Measurements from ENCODE around the gene SEMA3A.

The SEMA3A gene

DNA sequence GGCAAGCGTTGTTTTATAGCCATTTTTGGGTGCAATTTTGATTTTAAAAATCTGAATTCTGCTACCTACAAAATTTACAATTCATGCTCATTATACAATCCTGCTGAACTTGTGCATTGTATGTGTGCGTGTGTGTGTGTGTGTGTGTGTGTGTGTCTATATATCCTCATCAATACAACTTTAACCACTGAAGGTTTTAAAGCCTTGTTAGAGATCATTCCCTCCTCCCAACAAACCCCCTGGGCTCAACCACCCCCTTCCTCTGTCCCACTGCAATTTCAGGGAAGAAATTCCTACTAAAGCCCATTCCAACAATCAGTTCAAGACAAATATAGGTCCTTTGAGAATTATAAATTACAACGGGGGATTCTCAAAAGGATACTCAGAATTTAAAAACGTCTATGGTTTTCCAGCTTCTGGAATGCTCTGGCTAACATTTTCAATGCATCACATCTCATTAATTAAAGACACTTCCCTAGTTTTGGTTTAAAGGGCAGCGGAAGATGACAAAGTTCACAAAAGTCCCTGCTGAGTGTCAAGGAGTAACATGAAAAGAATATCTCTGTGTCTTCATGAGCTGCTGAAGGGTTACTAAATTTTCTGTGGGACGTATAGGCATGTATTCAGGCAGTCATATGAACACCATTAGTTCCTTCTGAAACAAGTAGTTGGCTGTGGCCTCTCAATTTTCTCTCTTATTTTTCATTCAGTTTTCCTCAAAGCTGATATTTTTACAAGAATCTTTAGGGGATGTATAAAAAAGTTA is 889 bp upstream of the SEMA3A start:
- peak in 1 of 5 experiments; percentile 6 for DNase-seq

DNA sequence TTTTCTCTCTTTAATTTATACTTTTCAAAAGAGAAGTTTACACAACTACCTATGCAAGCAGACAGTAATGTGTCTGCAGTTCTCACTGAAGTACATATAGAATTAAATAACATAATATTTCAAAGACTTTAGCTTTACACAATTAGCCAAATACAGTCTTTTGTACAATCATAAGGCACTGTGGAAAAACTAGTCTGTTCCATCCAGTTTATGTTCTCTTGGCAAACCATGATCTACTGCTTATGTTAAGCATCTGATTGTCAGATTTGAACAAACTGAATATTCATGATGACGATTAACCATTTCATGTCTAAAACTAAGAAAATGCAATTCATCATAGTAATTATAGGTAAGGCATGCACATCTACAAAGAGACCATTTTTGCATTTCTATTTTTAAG is 842 bp downstream of the SEMA3A start:
- no peak for DNase-seq

DNA sequence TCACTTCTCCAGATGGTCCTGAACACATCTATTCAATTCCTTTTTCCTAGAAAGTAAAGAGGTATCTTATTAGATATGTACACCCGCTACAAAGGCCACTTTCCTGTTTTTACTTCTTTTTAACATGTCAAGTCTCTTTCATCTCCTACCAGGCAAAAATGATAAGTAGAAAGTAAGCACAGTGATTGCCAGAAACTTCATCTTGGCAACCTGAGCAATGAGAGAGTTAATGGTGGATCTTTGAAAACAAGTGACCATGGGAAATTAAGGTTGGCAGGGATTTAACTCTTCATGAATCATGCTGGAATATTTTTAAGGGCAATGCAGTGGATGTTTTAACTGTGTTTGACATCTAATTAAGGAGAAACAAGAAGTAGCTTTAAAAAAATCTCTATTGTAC is 2.7 kb downstream of the SEMA3A start:
- DNase-seq, result no peak

DNA sequence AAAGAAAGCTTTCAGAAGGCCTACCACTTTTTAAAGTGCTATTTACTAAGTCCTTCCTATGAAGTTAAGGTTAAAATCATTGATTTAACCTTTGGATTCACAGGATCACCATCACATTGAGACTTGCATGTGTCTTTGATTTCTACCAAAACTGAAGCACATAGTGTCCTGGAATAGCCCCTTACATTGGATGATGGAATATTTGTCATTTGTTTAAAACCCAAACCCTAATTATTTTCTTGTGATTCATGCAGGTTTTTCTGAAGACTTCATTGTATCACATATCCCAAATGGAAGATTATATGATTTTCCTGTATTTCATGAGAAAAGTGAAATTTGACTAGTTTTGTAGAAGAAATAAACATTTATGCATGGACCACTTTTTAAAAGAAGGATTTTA is 3.3 kb downstream of the SEMA3A start:
- no peak for DNase-seq

DNA sequence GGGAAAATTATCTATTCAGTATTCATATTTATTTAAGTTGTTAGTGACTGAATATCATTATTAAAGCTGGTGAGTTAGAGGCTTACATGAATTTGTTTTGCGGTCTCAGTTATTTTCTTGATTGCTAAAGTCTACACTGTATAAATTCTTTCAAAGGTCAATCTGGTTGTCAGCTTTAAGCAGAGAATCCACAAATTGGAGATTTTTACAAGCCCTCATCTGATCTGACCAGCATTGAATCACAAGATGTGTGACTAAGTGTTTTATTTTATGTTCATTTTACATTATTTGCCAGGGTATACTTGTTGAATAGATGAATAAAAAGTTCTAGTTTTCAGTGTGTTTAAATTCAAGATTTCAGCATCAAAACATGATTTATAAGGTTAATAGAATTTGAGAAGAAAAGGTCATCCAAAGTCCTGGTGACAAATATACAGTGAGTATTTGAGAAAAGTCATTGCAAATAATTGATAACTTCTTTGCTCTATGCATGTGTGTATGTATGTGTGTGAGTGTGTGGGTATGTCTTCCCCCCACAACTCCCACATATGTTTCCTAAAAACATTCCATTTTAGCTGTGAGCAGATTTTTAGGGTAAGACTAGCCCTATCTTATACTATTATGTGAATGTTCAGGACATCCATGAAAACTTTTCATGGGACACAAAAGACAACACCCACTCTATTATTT is 4.4 kb downstream of the SEMA3A start:
- DNase-seq, result no peak

DNA sequence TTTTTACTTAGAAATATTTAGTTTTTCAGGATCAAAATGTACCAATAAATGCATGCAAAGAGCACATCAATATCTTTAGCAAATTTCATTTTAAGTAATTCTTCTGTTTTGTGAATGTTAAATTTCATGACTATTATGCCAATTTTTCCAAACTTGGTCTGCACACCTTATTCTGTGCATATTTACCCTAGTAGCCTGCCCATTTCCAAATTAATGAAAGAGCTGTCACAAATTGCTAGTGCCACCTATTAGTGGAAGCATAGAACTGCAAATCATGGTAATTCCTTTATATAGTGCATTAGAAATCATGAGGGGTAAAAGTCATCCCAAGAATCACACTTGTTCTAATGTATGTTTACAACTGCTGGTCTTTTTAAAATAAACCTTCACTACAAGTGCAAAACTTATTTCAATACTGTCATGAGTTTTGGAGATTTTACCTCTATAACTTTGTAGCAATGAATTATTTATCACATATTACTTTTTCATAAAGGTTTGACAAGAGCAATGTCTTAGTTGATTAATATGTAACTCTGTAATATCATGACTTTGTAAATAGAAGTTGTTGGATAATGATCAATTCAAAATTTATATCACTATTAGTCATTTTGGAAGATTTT is 5.7 kb downstream of the SEMA3A start:
- DNase-seq, result no peak

DNA sequence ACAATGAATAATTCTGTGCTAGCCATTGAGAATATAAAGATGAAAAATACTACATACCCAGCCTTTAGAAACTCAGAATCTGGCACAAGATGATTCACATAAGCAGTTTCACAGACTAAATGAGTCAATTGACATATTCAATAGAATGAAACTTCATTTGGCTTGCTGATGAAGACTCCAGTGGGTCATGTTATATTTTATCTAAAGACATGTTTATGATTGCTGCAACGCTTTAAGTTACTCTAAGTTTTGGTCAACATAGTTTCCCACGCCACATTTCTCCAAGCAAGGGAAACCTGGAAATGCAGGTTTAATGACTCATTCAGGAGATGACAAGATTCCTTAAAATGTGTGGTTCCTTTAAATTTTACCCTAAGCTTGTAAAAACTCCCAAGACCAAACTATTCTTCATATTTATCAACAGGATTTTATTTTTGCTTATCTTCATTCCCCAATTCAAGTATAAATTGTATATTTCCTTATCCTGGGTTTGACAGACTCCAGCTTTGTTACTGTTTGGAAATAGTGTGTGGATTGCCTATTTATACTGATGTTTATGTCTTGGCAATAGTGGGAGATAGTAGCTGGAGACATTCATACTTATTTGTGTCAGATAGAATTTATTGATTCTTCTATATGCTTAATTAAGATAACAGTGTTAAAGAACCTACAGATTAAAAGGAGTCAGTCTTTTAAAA is 6.6 kb downstream of the SEMA3A start:
- peak in 1 of 5 experiments; percentile 10 for DNase-seq

DNA sequence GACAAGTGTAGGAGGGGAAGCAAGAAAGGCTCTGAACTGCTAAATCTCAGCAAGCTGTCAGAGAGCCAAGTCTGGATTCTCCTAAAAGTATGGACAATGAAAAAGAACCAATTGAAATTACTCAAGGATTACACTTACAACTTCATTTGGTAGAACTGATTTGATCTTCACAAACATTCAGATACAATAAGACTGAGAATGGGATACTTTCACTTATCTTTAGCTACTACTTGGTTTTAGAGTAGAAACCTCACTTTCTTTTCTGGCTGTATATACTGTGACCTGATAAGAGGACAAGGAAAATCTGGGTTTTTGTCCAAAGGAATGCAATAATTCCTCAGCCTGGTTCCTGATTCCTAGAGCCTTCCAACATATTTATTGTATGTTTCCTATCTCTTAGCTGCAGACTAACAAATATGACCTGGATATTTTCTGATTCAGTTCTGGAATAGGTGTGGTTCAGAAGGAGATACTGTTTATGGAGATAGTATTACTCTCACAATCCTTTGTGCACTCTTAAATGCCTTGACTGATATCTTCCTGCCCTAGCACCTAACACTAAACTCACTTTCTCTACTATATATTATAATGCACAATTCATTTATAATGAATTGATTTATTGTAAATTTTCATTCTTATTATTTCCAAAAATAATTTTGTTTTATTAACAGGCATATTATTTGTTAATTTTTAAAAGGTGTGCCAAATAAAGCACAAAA is 7.3 kb downstream of the SEMA3A start:
- DNase-seq, result no peak

DNA sequence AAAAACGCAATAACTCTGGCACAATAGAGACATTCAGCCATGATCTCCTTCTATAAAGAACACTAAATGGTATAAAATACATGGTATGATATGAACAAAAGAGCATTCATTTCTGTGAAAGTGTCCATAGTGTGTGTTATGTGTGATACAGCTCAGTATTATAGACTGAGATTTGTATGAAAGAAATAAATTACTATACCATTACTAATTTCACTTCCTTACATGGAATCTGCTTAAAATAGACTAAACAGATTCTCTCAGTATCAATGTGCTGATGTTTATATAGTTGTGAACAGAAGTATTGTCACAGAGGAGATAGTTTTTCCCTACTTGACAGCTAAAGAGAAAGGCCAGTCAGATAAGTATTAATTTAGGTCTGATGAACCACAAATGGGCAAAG is 10.8 kb downstream of the SEMA3A start:
- DNase-seq, result no peak

DNA sequence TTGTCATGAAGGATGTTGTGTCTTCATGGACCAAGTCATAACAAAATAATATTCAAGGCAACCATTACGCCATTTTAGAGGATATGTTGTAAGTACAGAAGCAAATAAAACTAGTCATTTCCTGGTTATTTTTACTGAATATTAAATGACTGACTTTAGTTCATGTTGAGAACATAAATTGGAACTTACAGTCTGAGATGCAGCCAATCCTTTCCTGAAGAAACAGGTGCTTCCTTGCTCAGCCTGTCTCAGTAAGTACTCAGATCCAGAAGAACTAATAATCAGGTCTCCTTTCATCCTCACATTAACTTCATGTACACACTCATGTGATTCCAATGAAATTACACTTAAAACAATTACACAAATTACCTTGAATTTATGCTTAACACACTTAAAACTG is 12.3 kb downstream of the SEMA3A start:
- no peak for DNase-seq

DNA sequence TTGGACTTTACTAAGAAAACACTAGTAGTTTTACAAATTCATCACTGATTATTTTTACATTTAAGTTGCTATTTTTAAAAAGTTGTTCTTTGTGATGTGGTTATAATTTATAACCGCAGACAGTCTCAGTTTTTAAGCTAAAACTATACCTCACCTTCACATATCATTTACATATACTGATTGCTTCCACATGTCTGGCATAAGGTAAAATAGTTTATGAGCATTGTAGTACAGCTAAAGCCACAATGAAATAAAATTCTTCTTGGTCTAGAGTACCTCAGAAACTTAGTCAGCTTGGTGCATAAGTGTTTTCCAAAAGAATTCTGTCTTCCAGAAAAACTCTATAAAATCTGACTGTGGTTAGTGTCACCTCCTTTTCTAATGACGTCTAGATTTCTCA is 13.0 kb downstream of the SEMA3A start:
- DNase-seq, result no peak

DNA sequence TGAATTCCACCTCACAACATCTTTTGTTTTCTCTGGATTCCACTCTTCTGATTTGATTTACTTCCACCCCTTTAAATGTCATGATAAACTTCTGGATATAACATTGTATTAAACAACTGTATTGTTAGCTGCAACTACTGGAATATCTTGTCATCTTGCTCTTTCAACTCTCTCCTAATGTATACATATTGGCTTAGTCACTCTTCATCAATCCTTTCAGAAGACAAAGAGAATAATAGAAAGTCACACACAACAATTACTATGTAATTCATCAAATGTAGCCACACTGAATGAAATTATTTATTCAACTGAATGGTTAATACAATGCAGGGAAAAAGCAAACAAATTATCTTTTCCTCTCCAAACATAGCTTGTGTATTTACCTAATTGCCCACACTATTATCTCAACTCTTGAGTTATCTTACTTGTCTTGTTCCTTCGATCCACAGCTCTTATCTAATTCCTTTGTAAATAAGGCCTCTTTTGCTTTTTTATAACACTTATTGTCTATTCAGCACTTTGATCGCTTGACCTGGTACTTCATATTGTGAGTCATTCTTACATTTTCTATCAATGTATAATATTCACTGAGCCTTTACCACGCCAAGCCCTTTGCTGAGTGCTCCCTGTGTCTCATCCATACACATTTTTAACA is 16.7 kb downstream of the SEMA3A start:
- DNase-seq, result no peak

DNA sequence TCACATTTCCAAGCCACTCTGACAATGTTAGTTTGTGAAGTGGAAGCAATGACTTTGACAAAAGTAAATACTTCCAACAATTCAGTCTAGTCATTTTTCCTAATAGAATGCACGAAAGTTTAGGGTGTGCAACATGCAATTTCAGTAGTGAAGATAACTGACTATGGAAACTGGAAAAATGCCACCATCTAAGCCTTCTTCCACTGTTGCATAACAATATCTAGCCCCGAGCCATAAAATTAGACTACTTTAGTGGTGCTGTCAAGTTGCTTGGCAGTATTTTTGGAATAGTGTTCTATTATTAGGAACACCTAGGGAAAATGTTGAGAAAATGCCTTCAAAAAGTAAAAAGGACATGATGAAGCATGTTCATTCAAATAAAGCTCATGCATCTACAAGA is 17.9 kb downstream of the SEMA3A start:
- no peak for DNase-seq

DNA sequence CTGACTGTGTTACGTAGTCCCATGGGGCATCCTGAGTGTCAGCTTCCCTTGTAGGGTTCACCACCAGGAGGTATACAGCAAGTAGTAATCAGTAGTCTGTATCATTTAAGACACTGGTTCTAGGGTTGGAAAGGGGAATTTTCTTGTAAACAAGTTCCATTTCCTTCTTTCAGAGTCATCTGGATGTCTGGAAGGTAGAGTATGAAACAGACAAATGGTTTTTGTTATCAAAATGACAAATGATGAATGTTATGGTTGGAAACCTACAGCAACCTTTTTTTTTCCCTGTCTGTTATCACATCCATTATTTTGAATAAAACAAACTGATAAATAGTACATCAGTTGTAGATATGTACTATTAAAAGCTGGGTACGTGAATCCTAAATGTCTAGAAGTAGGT is 19.1 kb downstream of the SEMA3A start:
- no peak for DNase-seq

DNA sequence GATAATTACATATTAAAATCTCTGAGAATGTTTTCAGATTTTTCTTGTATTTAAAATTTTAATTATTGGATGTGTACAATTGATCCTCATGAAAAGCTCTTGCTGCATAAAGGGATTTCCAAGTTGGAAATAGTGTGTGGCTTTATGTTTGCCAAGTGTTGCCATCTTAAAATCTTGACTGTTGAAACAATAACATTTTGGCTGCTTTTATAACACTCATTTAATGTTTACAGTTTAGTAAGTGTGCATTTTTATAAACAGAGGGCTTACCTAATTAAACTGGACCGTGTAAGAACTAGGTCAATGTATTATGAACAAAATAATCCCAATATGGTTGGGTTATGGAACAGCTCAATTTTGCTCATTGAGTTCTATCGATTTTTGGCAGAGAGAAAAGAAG is 23.9 kb downstream of the SEMA3A start:
- DNase-seq, result no peak

DNA sequence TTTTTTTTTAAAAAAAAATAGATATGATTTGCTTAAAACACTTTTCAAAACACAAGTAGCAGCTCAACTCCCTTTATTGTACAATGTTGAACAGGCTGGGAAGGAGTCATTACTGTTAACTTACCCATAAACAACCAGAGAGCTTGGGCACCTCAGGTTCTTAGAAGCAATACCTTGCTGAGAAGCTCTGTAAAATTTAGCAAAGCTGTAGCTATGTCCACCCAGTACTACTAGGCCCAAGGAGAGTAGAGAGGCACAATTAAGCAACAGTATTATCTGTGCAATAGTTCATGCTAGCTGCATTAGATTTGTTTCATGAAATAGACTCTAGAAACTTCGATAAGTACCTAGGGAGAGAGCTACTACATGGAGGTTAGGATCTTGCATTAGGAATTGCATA is 32.0 kb downstream of the SEMA3A start:
- DNase-seq, result no peak

DNA sequence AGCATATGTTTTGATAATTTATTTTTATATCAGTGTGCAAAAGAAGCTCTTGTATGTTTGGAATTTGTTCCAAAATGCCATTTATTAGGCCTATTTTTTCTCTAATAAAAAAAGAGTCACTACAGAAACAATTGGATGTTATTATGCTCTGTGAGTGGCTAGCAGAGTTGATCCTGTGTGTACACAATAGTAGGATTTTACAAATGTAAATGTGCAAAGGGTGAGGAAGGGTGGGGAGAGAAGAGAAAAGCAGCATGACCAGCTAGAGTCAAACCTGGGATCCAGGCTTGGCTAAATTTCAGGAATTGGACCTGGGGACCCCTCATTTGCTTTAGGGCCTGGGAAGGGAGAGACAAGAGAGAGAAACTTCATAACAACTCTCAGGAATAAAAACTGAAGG is 32.5 kb downstream of the SEMA3A start:
- no peak for DNase-seq

DNA sequence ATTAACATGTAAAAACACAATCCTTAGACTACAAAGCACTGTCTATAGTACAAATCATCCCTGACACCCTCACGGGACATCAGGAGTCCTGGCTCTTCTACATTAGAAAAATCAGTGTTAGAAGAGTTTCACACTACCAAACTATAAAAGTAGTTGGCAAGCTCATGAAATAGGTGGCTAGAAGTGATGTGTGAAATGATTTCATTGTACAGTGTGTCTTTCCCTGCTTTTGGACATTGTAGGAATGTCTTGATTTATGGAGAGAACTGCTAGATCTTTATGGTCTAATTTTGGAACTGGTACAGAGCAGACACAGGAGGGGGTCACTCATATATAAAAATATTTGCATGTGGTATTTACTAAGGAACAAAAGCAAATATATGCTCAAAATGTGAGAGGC is 33.2 kb downstream of the SEMA3A start:
- DNase-seq, result no peak

DNA sequence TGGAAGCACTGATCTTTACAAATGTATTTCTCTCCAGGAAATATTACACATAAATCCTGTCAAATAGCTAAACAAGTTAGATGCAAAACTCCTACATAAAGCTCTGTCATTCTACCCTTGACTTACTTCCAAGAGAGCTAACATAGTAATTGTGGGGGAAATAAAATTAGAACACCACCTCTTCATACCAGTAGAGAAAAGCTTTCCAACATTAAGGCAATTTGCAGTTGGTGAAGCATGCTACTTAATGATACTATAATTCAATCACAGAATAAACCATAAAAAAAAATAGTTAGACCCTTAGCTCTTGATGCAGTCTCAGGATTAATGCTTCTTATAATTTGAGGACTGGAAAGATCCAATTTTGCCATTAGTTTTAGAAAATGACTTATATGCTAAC is 35.2 kb downstream of the SEMA3A start:
- no peak for DNase-seq

DNA sequence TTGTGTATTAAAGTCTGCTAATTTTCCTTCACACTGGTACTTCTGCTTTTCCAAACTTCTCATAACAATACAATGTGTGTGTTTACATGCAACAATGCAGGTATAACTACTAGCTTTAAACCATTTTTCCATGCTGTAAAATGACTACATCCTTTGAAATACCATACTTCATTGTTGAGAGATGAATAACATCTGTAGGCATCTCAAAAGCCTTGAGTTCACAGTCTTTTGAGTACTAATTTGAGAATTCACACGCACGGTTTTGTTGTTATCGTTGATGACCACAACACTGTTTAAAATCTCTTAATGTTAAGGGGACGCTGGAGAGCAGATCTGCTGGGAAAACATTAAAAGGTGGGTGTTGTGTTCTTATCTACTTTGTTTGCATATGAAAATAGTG is 37.4 kb downstream of the SEMA3A start:
- DNase-seq, result no peak

DNA sequence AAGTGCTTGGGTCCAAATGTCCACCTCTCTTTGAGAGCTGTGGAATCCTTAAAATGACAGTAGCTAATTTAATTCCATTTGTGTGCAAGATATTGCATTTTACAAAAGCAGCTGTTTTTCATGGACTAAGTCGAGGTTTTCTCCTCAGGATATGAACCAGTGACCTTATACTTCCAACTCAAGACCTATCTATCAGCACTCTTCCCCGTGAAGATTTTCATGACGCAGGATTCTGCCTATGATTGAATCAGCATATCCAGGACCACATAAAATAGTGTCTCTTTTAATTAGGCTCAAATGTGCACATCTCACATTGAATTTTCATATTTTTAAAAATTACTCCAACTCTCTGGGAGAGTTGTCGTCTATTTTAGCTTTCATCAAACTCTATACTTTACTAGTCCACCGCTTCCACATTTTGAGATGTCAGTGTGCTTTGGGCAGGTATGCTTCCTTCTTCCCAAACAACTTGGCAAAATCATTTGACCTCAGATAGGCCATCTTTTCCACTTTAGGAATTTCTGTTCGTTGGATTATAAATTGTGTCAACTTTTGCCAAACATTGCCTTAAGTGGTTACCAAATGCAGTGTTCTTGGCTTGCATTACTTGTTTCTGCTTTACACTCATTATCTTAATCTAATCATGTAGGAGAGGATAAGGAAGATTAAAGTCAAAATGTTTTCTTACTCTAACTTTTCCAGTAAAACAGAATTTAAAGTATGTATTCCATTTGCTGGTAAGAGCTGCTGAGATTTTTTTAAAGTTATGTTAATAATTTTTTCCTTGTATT is 39.4 kb downstream of the SEMA3A start:
- DNase-seq, result no peak

DNA sequence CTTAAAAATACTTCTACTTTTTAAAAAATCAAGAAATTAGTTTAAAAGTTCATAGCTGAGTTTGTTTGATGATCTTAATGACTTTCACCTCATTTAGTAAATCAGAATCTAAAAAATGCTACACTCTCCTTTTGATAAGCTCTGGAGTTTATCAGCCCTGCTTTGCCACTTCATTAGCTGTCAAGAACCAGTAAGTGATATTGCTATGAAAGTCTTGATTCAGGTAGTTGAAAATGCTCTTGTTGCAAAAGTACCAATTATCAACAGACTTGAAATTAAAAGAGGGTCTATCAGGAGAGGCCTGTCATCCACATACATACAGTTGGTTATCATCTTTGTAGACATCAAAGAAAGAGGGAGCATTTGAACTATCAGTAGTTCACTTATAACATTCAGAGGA is 41.6 kb downstream of the SEMA3A start:
- DNase-seq, result no peak

Measured in T-helper 2 cell (primary cell).